Thoracic aorta (tissue), 2 donors: Measurements from ENCODE around the gene INMT. TPM values are rescaled to one million over a fixed set of nuclear protein-coding genes. Genes with fewer than 3 reads are reported as not detected.
A peak's percentile ranks its signal among the peaks of the same experiment; 100 is the strongest.

ENCODE experiments used
- ATAC-seq: fragments of 150-250 bp; one replicate; pipeline ENCODE4 v1.8.0; 2017; ENCODE audit warnings: low read depth; ENCODE audit not compliant: insufficient number of reproducible peaks, low FRiP score
- DNase-seq: peaks from one replicate; pipeline ENCODE4 v3.0.0-alpha.2; 2020; ENCODE audit warnings: low spot score
- H3K27ac ChIP-seq, 2 donors: fragments of 200-600 bp; sonication (generic); 1 replicate in 1 of 2; 2 replicates in 1 of 2; pipeline ENCODE4 v1.5.1; 2016; ENCODE audit warnings: mild to moderate bottlenecking in 2 of 2, moderate library complexity in 2 of 2
- H3K27me3 ChIP-seq: fragments of 200-600 bp; sonication (generic); replicated peaks from 2 replicates; pipeline ENCODE4 v1.6.0; 2016; ENCODE audit warnings: mild to moderate bottlenecking; ENCODE audit not compliant: insufficient read depth
- H3K36me3 ChIP-seq: fragments of 200-600 bp; sonication (generic); one replicate; pipeline ENCODE4 v1.5.1; 2016
- H3K4me1 ChIP-seq, 2 donors: fragments of 200-600 bp; sonication (generic); 1 replicate in 1 of 2; 2 replicates in 1 of 2; pipeline versions ENCODE4 v1.5.1 to v1.6.0; 2016; ENCODE audit warnings: low read depth in 2 of 2, mild to moderate bottlenecking in 1 of 2; ENCODE audit not compliant: control insufficient read depth in 1 of 2
- H3K4me3 ChIP-seq: fragments of 200-600 bp; sonication (generic); 2 replicates; pipeline ENCODE4 v1.5.1; 2016; ENCODE audit warnings: mild to moderate bottlenecking
- H3K9me3 ChIP-seq: fragments of 200-600 bp; sonication (generic); 2 replicates; pipeline ENCODE4 v1.5.1; 2016
- CTCF ChIP-seq: fragments of 200-600 bp; sonication (generic); IDR thresholded peaks from one replicate; pipeline ENCODE4 v1.5.1; 2019; ENCODE audit warnings: antibody characterized with exemption
- total RNA-seq, 2 donors: library from RNA; depleted of rRNA; stranded (reverse); fragments of >200 nt; gene quantifications; one replicate each; pipeline versions ENCODE4 v1.1.0 to v1.2.3, GENCODE V29; 2016

The INMT gene
- total RNA-seq = 100 to 1,000 TPM; 137 to 243 TPM

- H3K36me3 ChIP-seq = no peaks in the 10 kb centered on the region
- H3K9me3 ChIP-seq = no peaks in the 10 kb centered on the region
- no peaks in the 10 kb centered on the region for H3K27me3 ChIP-seq
- DNase-seq (no peak), ATAC-seq (no peak)
- peaks cover 28 to 61% of the 10 kb centered on the region in 2 donors for H3K4me1 ChIP-seq
- peak within 1 kb of the TSS; percentile 83 to 96 for H3K27ac ChIP-seq
- no peak for TF ChIP-seq CTCF
- H3K4me3 ChIP-seq = peak within 1 kb of the TSS; percentile 67
Measured at GRCh38 chr7:30751696-30752273, at the start of gene INMT. INMT (plus strand) TSS chr7:30752135; CDS start chr7:30752151, 16 bp downstream.

- Histone ChIP-seq H3K9me3 (no peaks in the 10 kb centered on the region), H3K36me3 (no peaks in the 10 kb centered on the region), H3K4me3 (no peak overlapping the region), H3K27ac (no peak overlapping the region), H3K27me3 (no peaks in the 10 kb centered on the region), H3K4me1 (no peaks in the 10 kb centered on the region)
- ATAC-seq (no peak), DNase-seq (no peak)
- TF ChIP-seq CTCF = no peak
Measured at GRCh38 chr7:30702200-30702599, 49.7 kb upstream of the INMT start.

GRCh38 chr7:30703756-30704155 lies 48.2 kb upstream of the INMT start:
- ATAC-seq (no peak), DNase-seq (no peak)
- Histone ChIP-seq H3K4me1 (no peaks in the 10 kb centered on the region), H3K27ac (no peak overlapping the region), H3K4me3 (no peak overlapping the region), H3K9me3 (no peaks in the 10 kb centered on the region), H3K36me3 (no peaks in the 10 kb centered on the region), H3K27me3 (no peaks in the 10 kb centered on the region)
- TF ChIP-seq CTCF = no peak

GRCh38 chr7:30705008-30705407 lies 46.9 kb upstream of the INMT start:
- Histone ChIP-seq H3K27ac (no peak overlapping the region), H3K27me3 (no peaks in the 10 kb centered on the region), H3K36me3 (no peaks in the 10 kb centered on the region), H3K4me3 (no peak overlapping the region), H3K9me3 (no peaks in the 10 kb centered on the region), H3K4me1 (no peaks in the 10 kb centered on the region)
- no peak for TF ChIP-seq CTCF
- no peak for DNase-seq
- ATAC-seq = no peak

GRCh38 chr7:30705596-30705995 lies 46.3 kb upstream of the INMT start:
- Histone ChIP-seq H3K4me3 (no peak overlapping the region), H3K9me3 (no peaks in the 10 kb centered on the region)
- no peak for ATAC-seq

More at GRCh38 chr7:30705596-30705995, 46.3 kb upstream of the INMT start:
- Histone ChIP-seq H3K27me3 (no peaks in the 10 kb centered on the region), H3K4me1 (no peaks in the 10 kb centered on the region), H3K36me3 (no peaks in the 10 kb centered on the region), H3K27ac (no peak overlapping the region)
- no peak for TF ChIP-seq CTCF
- no peak for DNase-seq
